A549 (cell line): ENCODE measurements around the gene MS4A6A.
"Not testable (repeated sequence)": the region's sequence is repeated elsewhere in the genome, so short reads cannot be mapped to it uniquely, and the experiment has no call there.

Source experiments
- CTCF ChIP-seq: fragments of >200 bp; sonication (Bioruptor Twin); formaldehyde crosslinking; IDR thresholded peaks from 3 replicates; pipeline ENCODE4 v1.5.1; 2016
- ELK1 ChIP-seq: fragments of 150-350 bp; IDR thresholded peaks from 2 replicates; pipeline ENCODE4 v1.6.1; 2014; ENCODE audit warnings: low read depth, mild to moderate bottlenecking, low read length
- EP300 ChIP-seq, 2 experiments: fragments of >200 bp; sonication (Bioruptor Twin); formaldehyde crosslinking; IDR thresholded peaks; 2 replicates in 1 of 2; 3 replicates in 1 of 2; pipeline ENCODE4 v1.6.1; 2016 to 2017
- KDM5A ChIP-seq: fragments of 200-600 bp; sonication (generic); IDR thresholded peaks from 2 replicates; pipeline ENCODE4 v1.6.1; 2016; ENCODE audit warnings: antibody characterized with exemption, mild to moderate bottlenecking
- MYC ChIP-seq: IDR thresholded peaks from 2 replicates; pipeline ENCODE4 v1.6.1; 2012; ENCODE audit warnings: mild to moderate bottlenecking, inconsistent platforms, low read length, improper control_type of control experiment, borderline replicate concordance
- RCOR1 ChIP-seq: fragments of 150-350 bp; IDR thresholded peaks from 2 replicates; pipeline ENCODE4 v1.6.1; 2014; ENCODE audit warnings: antibody characterized with exemption, low read length, low read depth
- ZSCAN20 ChIP-seq: fragments of 250-450 bp; sonication (Bioruptor Pico); IDR thresholded peaks from 2 replicates; pipeline ENCODE4 v1.8.0; 2022; ENCODE audit warnings: mild to moderate bottlenecking, moderate library complexity

- TF ChIP-seq EP300 (IDR thresholded peaks at IDR 0.05); CTCF; RCOR1; KDM5A; ZSCAN20; MYC; ELK1: not testable (repeated sequence)
Measured at GRCh38 chr11:60201334-60201733, 18.5 kb upstream of the MS4A6A start.
